HS-27A (cell line): ENCODE measurements around the gene CCDC39.

Experiments
- DNase-seq: peaks from one replicate; pipeline ENCODE4 v3.0.0-alpha.2; 2012; ENCODE audit warnings: low read depth, missing footprints

CCDC39 gene

GRCh38 chr3:180679178-180680096 lies at the start of gene CCDC39:
CCDC39 (minus strand) TSS chr3:180679489; CDS start chr3:180679380, 109 bp downstream.
- peak; percentile 8 for DNase-seq

DNA sequence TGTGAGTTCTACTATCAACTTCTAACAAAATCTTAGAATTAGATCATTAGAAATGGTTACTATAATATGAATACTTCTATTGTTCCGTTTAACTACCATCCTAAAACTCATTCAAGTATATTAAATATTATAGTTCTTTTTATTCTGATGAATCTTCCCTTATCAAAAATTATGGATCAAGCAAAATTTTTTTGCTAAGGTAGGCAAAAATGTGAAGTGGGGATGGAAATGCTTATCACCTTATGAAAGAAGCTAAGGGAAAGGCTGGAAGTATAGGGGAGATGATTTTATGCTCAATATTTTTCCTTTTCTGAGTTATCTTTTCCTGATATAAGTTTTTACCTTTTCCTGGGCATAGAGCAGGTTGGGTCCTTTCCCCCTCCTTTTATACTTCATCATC lies 40.7 kb upstream of the CCDC39 start:
- no peak for DNase-seq

DNA sequence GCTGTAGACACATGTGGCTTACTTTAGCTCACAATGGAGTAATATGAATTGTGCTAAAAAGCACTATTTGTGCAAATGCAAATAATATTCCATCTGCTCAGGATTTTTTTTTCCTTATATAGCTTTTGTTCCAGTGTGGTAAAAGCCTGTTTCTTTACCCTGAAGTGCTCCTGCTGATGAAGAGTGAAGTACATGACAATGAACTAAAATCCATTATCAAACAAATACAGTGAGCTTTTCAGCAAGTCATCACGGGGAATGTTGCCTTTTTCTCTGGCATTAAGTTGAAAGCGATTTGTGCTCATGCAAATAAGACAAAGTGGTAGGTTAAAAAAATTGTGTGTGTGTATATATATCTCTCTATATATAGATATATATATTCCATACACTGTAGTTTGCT lies 28.6 kb upstream of the CCDC39 start:
- no peak for DNase-seq

- DNase-seq: no peak
These were observed 26.3 kb upstream of the CCDC39 start for GRCh38 chr3:180705619-180706018.

DNA sequence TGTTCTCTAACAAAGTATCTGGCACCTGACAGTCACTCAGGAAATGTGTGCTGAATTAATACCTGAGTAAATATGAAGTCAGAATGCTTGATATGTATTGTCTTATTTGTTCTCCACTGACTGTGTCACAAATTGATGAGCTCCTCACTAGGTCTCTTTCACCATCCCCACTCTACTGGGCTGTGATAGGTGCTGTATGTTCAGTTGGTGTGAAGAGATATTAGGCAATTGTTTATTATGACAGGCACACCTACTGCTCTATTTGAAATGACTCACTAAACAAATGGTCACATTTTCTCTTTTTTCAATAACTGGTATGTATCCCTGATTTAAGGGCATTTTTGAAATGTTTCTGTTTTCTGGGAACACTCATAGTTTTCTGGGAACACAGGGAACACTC lies 25.2 kb upstream of the CCDC39 start:
- DNase-seq: no peak

DNA sequence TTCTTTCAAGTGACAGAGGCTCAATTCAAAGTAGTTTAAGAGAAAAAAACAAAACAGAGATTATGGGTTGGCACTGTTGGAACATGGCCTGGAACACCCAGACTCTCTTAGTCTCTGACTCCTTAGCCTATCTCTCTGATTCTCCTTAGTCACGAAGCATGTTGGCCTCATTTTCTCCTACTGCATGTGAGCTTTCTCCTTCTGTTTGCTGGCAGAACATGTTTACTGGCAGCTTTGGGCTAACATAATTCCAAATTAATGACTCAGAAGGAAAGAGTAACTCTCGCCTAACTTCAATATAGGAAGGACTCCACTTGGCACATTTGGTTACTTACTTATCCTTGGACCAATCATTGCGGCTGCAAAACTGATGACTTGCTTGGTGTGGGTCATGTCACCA lies 21.7 kb upstream of the CCDC39 start:
- DNase-seq: no peak

DNA sequence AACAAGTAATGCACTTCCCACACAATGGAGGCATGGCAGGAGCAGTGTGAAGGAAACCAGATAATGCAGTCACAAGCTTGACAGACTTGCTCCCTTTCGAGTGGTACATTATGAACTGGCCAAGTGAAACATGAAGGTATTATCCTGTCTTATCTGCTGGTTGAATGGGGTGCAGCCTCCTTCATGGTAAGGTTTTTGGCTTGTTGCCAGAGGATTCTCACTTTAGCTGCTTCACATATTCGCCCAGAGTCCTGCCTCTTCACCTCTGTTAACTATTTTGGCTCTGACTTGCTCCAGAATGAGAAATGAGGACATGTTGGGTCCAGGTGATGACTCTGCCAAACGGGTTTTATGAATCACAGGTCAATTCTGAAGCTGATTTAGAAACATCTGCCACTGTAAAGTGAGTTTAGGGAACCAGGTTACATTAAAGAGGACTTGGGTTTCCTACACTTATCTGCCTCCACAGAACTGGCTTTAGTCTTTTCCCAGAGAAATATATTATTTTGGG lies 19.5 kb upstream of the CCDC39 start:
- no peak for DNase-seq

GRCh38 chr3:180694321-180694720 lies 15.0 kb upstream of the CCDC39 start:
- DNase-seq: no peak

DNA sequence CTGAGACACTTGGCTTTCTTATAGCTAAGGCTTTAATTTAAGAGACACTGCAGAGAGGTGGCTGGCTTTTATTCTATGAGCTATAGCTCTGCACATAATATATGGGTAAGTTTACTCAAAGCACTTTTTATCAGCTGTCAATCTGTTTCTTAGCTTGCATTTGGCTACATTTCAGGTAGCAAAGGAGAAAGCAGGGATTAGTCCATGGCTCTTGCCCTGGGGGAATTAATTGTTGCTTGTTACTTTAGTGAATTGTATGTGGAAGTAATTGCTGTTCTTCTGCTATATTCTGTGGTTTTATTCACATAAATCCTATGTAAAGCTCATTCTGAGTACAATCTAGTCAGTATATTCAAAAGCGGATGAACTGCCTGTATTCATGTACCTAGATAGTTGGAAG lies 14.4 kb upstream of the CCDC39 start:
- no peak for DNase-seq

DNA sequence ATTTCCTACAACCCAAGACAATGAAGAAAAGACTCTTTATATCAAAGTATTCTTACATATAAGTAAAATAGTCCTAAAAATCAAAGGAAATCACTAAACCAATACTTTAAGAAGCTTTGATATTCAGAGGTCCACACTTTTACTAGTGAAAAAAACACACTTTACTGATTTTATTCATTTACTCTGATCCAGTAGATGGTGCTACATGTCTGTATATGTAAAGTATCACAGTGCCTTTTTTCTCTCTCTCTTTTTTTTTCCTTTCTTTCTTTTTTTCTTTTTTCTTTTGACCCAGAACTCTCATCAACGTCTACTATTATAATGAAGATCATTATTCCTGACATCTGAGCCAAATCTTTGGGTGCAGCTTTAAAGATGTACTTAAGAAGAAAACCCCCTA lies 10.8 kb upstream of the CCDC39 start:
- DNase-seq: no peak

- DNase-seq: no peak
These were observed 5.5 kb upstream of the CCDC39 start for GRCh38 chr3:180684807-180685206.

DNA sequence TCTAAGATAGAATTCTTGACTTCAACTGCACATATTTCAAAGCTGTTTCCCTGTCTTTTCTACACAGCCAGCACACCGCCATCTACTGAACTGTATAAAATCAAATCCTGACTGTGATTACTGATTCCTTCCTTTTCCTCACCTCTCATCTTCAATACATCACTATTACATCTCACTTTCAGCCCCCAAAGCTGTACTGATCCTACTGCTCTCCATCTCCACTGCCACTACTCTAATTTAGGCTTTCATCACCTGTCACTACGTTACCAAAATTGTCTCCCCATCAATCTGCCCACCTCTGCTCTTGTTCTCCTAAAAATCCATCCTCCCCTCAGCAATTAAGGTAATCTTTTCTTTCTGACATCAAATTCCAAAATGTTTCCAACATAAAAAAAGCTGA lies 4.5 kb upstream of the CCDC39 start:
- DNase-seq: no peak

DNA sequence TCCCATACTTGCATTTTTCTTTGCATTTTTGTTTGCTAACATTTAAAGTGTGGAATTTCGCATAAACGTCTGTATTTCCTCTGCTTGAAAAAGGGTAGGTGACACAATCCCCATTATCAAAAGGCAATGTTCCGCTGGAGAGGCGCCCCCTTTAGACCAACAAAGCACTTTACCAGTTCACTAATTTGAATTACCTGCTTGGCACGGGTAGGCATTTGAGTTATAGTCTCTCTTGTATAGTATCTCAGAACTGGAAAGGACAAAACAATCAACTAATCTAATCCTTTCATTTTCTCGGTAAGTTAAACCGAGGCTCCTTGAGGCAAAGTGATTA lies 775 bp upstream of the CCDC39 start:
- no peak for DNase-seq

DNA sequence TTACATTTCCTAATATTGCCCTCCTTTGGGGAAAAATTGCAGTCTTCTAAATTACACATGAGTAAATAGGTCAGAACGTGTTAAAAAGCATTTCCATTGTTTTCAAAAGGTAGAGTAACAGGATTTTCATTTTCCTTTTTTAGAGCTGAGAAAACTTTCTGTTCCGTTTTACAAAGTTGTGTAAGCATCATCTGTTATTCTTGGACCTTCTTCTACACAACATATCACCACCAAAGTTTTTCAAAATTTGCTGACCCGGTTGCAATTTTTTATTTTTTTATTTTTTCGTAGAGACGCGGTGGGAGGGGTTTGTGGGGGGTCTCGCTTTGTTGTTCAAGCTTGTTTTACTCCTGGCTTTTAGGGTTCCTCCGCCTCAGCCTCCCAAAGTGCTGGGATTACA lies 1.1 kb downstream of the CCDC39 start:
- no peak for DNase-seq

DNA sequence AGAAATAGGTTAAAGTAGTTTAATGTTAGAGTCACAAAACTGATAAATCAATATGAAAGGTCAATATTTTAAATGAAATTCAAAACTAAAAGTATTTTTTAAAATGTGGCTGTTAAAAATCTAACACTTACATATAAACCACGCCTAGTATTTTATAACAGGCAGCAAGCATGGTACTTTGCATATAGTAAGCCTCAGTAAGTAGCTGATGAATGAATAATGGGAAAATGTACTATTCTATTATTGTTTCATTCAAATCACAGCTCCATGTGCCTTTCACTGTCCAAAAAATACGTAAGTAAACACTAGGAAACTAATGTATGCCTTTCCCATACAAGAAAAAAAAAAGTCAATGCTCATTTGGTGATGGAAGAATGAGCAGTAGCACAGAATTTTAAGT lies 17.8 kb downstream of the CCDC39 start:
- no peak for DNase-seq

- no peak for DNase-seq
These were observed 22.2 kb downstream of the CCDC39 start for GRCh38 chr3:180657094-180657493.

DNA sequence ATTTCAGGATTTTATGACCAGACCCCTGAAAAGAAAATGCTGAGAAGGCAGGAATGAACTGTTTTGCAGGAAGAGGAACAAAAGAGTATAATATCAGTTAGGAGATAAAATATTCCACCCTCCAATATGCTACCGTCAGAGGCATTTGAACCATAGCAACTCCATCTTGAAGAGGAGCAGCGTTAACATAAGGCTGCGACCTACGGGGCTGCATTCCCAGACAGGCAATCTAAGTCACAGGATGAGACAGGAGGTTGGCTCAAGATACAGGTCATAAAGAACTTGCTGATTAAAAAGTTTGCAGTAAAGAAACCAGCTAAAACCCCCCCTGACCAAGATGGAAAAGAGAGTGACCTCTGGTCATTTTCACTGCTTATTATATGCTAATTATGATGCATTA lies 22.9 kb downstream of the CCDC39 start:
- no peak for DNase-seq

GRCh38 chr3:180646187-180646790 lies 33.0 kb downstream of the CCDC39 start:
- no peak for DNase-seq

- DNase-seq: no peak
These were observed 38.3 kb downstream of the CCDC39 start for GRCh38 chr3:180640987-180641386.

GRCh38 chr3:180633722-180634121 lies 45.6 kb downstream of the CCDC39 start:
- DNase-seq: no peak

DNA sequence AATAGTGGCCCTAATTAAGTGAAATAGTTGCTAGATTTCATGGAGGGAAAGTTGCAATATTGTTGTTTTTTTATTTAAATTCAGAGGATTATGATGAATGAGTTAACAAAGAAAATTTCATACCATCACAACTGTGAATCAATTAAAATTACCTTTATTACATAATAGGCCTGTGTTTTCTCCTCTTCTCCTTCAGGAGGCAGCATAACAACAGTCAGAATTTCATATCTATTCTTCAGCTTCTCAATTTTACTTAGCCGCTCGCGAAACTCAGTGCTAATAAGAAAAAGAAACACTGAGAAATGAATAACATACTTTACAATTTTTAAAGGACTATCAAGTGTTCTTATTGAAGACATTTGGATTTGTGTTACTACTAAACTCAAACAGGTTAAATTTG lies 48.0 kb downstream of the CCDC39 start:
- DNase-seq: no peak

- no peak for DNase-seq
These were observed 48.9 kb downstream of the CCDC39 start for GRCh38 chr3:180630371-180630770.

DNA sequence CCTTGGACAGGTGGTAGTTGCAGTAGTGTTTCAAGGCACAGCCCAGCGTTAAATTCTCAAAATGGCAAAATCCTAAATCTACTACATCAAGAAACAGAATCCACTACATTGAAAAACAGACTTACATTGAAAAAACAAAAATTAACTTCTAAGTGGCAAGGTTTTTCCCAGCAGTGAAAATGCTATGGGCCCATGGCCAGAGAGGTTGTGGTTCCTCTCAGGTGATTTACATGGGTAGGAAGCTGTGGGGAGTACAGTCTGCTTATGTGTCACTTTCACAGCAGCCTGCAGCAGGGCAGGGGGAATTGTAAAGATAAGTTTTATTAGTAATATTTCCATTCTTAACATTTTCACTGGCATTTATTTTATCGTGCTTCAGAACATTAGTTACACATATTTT lies 52.4 kb downstream of the CCDC39 start:
- DNase-seq: no peak

DNA sequence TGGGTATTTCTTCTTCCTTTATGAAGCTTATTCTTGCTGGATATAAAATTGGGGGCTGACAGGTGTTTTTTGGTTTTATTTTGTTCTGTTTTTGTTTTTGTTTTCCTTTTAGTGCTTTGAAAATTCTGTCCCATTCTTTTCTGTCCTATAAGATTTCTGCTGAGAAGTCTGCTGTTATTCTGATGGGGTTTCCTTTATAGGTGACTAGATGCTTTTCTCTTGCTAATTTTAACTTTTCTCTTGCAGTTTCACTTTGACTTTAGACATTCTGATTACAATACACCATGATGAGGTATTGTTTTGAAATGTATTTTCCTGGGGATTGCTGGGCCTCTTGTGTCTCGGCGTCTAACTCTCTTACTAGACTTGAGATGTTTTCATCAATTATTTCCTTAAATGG lies 54.6 kb downstream of the CCDC39 start:
- DNase-seq: no peak
